ENCODE results near the gene APP. TPM values are rescaled to one million over a fixed set of nuclear protein-coding genes. Genes with fewer than 3 reads are reported as not detected.

The APP gene
- total and polyA plus RNA-seq, 2 experiments from 2014 or later = 55.7 to 316 TPM

- 36% methylated on average over 3 of the region's 3 CpGs for WGBS (ENCODE audit: low lambda C conversion rate, missing lambda C conversion rate)
Measured at GRCh38 chr21:25959799-25960198, 210.8 kb downstream of the APP start.

DNA sequence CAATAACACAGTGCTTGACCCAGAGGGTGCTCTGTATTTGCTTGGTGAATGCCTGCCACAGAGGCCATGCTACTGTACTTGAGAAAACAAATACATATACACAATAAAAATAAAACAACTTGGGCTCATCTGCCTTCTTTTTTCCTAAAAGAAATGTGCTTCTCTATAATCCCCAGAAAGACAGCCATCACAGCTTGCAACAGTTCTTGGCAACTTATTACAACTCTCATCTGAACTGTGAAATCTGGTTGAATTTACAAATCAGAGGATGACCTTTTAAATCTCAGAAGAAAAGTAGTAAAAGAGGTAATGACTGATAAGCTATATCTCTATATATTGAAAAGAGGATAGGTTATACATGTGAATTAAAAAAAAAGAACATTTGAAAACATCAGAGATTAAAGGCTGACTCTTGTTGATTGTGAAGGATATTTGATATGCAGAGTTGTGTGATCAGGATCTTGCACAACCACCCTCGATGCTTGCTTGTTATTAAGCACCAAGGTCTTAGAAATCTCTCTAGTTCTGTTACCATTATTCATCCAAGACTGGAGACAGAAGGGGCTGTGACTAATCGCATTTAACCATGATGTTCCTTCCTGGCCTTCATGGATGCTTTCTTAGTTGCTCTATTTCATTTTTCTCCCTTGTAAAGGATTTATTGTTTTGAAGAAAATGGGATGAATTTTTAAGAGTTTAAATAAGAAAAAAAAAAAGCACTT, 213.4 kb downstream of the APP start:
- Histone ChIP-seq H3K9me2 (replicated peaks; ENCODE audit: insufficient read depth) (no peaks in the 10 kb centered on the region), H3K27me3 (no peaks in the 10 kb centered on the region), H3K4me3 (no peak overlapping the region), H3K4me2 (no peak overlapping the region), H2AFZ (no peak overlapping the region), H3K36me3 (replicated peaks; ENCODE audit: insufficient read depth, low read depth) (no peaks in the 10 kb centered on the region), H3K27ac (no peak overlapping the region), H4K20me1 (ENCODE audit: insufficient read depth, poor library complexity, severe bottlenecking) (no peaks in the 10 kb centered on the region), H3K79me2 (no peaks in the 10 kb centered on the region), H3K9me3 (ENCODE audit: low read depth) (no peaks in the 10 kb centered on the region), H3K4me1 (ENCODE audit: insufficient read depth) (peaks cover 11% of the 10 kb centered on the region)
- WGBS (ENCODE audit: low lambda C conversion rate, missing lambda C conversion rate) = 53% methylated on average over 2 of the region's 2 CpGs
- TF ChIP-seq, protein P1, sequence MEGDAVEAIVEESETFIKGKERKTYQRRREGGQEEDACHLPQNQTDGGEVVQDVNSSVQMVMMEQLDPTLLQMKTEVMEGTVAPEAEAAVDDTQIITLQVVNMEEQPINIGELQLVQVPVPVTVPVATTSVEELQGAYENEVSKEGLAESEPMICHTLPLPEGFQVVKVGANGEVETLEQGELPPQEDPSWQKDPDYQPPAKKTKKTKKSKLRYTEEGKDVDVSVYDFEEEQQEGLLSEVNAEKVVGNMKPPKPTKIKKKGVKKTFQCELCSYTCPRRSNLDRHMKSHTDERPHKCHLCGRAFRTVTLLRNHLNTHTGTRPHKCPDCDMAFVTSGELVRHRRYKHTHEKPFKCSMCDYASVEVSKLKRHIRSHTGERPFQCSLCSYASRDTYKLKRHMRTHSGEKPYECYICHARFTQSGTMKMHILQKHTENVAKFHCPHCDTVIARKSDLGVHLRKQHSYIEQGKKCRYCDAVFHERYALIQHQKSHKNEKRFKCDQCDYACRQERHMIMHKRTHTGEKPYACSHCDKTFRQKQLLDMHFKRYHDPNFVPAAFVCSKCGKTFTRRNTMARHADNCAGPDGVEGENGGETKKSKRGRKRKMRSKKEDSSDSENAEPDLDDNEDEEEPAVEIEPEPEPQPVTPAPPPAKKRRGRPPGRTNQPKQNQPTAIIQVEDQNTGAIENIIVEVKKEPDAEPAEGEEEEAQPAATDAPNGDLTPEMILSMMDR (IDR thresholded peaks at IDR 0.05; ENCODE audit: poor library complexity) = no peak
- TF ChIP-seq EZH2 (IDR thresholded peaks at IDR 0.05; ENCODE audit: borderline replicate concordance) = no peak
- TF ChIP-seq EZH2phosphoT487 (IDR thresholded peaks at IDR 0.05; ENCODE audit: low read depth, severe bottlenecking, unreplicated experiment) = no peak
- DNase-seq (ENCODE audit: low spot score) = no peak

More at GRCh38 chr21:25959799-25960198, 210.8 kb downstream of the APP start:
- H3K27ac ChIP-seq = no peak overlapping the region
- no peak overlapping the region for H3K4me3 ChIP-seq
- no peak overlapping the region for H3K4me2 ChIP-seq
- H3K79me2 ChIP-seq = no peaks in the 10 kb centered on the region
- peaks cover 11% of the 10 kb centered on the region for H3K4me1 ChIP-seq (ENCODE audit: insufficient read depth)
- no peaks in the 10 kb centered on the region for H4K20me1 ChIP-seq (ENCODE audit: insufficient read depth, poor library complexity, severe bottlenecking)
- H3K27me3 ChIP-seq = no peaks in the 10 kb centered on the region
- no peaks in the 10 kb centered on the region for H3K9me3 ChIP-seq (ENCODE audit: low read depth)
- no peak for DNase-seq (ENCODE audit: low spot score)
- TF ChIP-seq EZH2phosphoT487 (IDR thresholded peaks at IDR 0.05; ENCODE audit: low read depth, severe bottlenecking, unreplicated experiment) = no peak
- no peak for TF ChIP-seq EZH2 (IDR thresholded peaks at IDR 0.05; ENCODE audit: borderline replicate concordance)
- TF ChIP-seq, protein P1 (IDR thresholded peaks at IDR 0.05; ENCODE audit: poor library complexity) = no peak
- no peaks in the 10 kb centered on the region for H3K36me3 ChIP-seq (replicated peaks; ENCODE audit: insufficient read depth, low read depth)
- H3K9me2 ChIP-seq (replicated peaks; ENCODE audit: insufficient read depth) = no peaks in the 10 kb centered on the region
- no peak overlapping the region for H2AFZ ChIP-seq

GRCh38 chr21:25955646-25956045, 214.9 kb downstream of the APP start:
- no peak for TF ChIP-seq EZH2 (IDR thresholded peaks at IDR 0.05; ENCODE audit: borderline replicate concordance)
- TF ChIP-seq, protein P1 (IDR thresholded peaks at IDR 0.05; ENCODE audit: poor library complexity) = no peak
- no peak for TF ChIP-seq EZH2phosphoT487 (IDR thresholded peaks at IDR 0.05; ENCODE audit: low read depth, severe bottlenecking, unreplicated experiment)
- no peaks in the 10 kb centered on the region for H3K36me3 ChIP-seq (replicated peaks; ENCODE audit: insufficient read depth, low read depth)
- WGBS (ENCODE audit: low lambda C conversion rate, missing lambda C conversion rate) = 96% methylated on average over 11 of the region's 11 CpGs
- H3K9me3 ChIP-seq (ENCODE audit: low read depth) = no peaks in the 10 kb centered on the region
- no peak overlapping the region for H2AFZ ChIP-seq
- no peak overlapping the region for H3K4me2 ChIP-seq
- H3K79me2 ChIP-seq = no peaks in the 10 kb centered on the region
- no peaks in the 10 kb centered on the region for H3K9me2 ChIP-seq (replicated peaks; ENCODE audit: insufficient read depth)
- no peak overlapping the region for H3K27ac ChIP-seq
- no peaks in the 10 kb centered on the region for H3K27me3 ChIP-seq
- H4K20me1 ChIP-seq (ENCODE audit: insufficient read depth, poor library complexity, severe bottlenecking) = no peaks in the 10 kb centered on the region
- peaks cover 4% of the 10 kb centered on the region for H3K4me1 ChIP-seq (ENCODE audit: insufficient read depth)
- H3K4me3 ChIP-seq = no peak overlapping the region
- no peak for DNase-seq (ENCODE audit: low spot score)
